GM23338 (cell line): ENCODE data around the gene FMN2. TPM values are rescaled to one million over a fixed set of nuclear protein-coding genes. Genes with fewer than 3 reads are reported as not detected.

ENCODE experiments used
- ATAC-seq: fragments of 200-7000 bp; cut with Tn5 transposase; 3 replicates; pipeline ENCODE4 v1.9.1; 2020
- DNase-seq: peaks from one replicate; pipeline ENCODE4 v3.0.0-alpha.2; 2015; ENCODE audit warnings: low spot score
- H2AFZ ChIP-seq: fragments of 200-600 bp; sonication (generic); 2 replicates; pipeline ENCODE4 v1.8.0; 2016; ENCODE audit warnings: antibody characterized with exemption, mild to moderate bottlenecking, moderate library complexity
- H3F3A ChIP-seq: fragments of 200-600 bp; sonication (generic); replicated peaks from 2 replicates; pipeline ENCODE4 v1.8.0; 2017; ENCODE audit warnings: antibody characterized with exemption, mixed run types, low read depth
- H3K27ac ChIP-seq: fragments of 200-600 bp; sonication (generic); 2 replicates; pipeline ENCODE4 v1.6.1; 2016; ENCODE audit warnings: low read depth
- H3K27me3 ChIP-seq: fragments of 200-600 bp; sonication (generic); 2 replicates; pipeline ENCODE4 v1.8.0; 2016; ENCODE audit warnings: mild to moderate bottlenecking, mixed run types, moderate library complexity; ENCODE audit not compliant: insufficient read depth
- H3K36me3 ChIP-seq: fragments of 200-600 bp; sonication (generic); 2 replicates; pipeline ENCODE4 v1.8.0; 2016; ENCODE audit warnings: mild to moderate bottlenecking; ENCODE audit not compliant: insufficient read depth
- H3K4me1 ChIP-seq: fragments of 200-600 bp; sonication (generic); 2 replicates; pipeline ENCODE4 v1.8.0; 2016; ENCODE audit warnings: mild to moderate bottlenecking, moderate library complexity; ENCODE audit not compliant: insufficient read depth
- H3K4me2 ChIP-seq: fragments of 200-600 bp; sonication (generic); 2 replicates; pipeline ENCODE4 v1.7.1; 2017; ENCODE audit warnings: mixed run types
- H3K4me3 ChIP-seq: fragments of 200-600 bp; sonication (generic); 2 replicates; pipeline ENCODE4 v1.6.1; 2016; ENCODE audit warnings: mixed run types
- H3K79me2 ChIP-seq: fragments of 200-600 bp; sonication (generic); replicated peaks from 2 replicates; pipeline ENCODE4 v1.8.0; 2017; ENCODE audit warnings: mild to moderate bottlenecking; ENCODE audit not compliant: insufficient read depth
- H3K9me2 ChIP-seq: fragments of 200-600 bp; sonication (generic); 2 replicates; pipeline ENCODE4 v1.8.0; 2017; ENCODE audit not compliant: insufficient read depth
- H4K20me1 ChIP-seq: fragments of 200-600 bp; sonication (generic); replicated peaks from 2 replicates; pipeline ENCODE4 v1.8.0; 2017; ENCODE audit warnings: mild to moderate bottlenecking; ENCODE audit not compliant: insufficient read depth
- H3K27ac Mint-ChIP-seq: 2 replicates; pipeline ENCODE4 v1.8.0; 2020; ENCODE audit warnings: inconsistent platforms, mild to moderate bottlenecking, moderate library complexity, mixed read lengths
- H3K27me3 Mint-ChIP-seq: 3 replicates; pipeline ENCODE4 v1.8.0; 2022; ENCODE audit warnings: low read depth, mild to moderate bottlenecking, moderate library complexity, mixed read lengths, inconsistent platforms; ENCODE audit not compliant: insufficient read depth, poor library complexity
- H3K36me3 Mint-ChIP-seq: 3 replicates; pipeline ENCODE4 v1.8.0; 2021; ENCODE audit warnings: low read depth, mild to moderate bottlenecking, inconsistent platforms, moderate library complexity, mixed read lengths
- H3K4me1 Mint-ChIP-seq: 3 replicates; pipeline ENCODE4 v1.8.0; 2020; ENCODE audit warnings: mild to moderate bottlenecking, inconsistent platforms, mixed read lengths
- H3K4me3 Mint-ChIP-seq: 3 replicates; pipeline ENCODE4 v1.8.0; 2021; ENCODE audit warnings: moderate library complexity, mild to moderate bottlenecking, inconsistent platforms, mixed read lengths
- H3K9me3 Mint-ChIP-seq: 3 replicates; pipeline ENCODE4 v1.8.0; 2020; ENCODE audit warnings: moderate library complexity, mild to moderate bottlenecking, inconsistent platforms, mixed read lengths
- CREB1 ChIP-seq: fragments of 250-450 bp; sonication (Bioruptor Pico); IDR thresholded peaks from 2 replicates; pipeline ENCODE4 v1.5.0; 2020; ENCODE audit warnings: low read depth, mild to moderate bottlenecking, moderate library complexity
- CTCF ChIP-seq, 2 experiments: fragments of 200-600 bp in 1 of 2; sonication (generic) in 1 of 2; conservative IDR thresholded peaks; 2 replicates each; pipeline versions ENCODE4 v1.5.1 to v1.6.1; 2016 to 2017; ENCODE audit warnings: antibody characterized with exemption in 2 of 2, low read depth in 2 of 2, mild to moderate bottlenecking in 2 of 2, moderate library complexity in 1 of 2
- ETS1 ChIP-seq: IDR thresholded peaks from 2 replicates; pipeline ENCODE4 v1.6.1; 2016; ENCODE audit warnings: antibody characterized with exemption
- NANOG ChIP-seq: IDR thresholded peaks from 2 replicates; pipeline ENCODE4 v1.6.1; 2016; ENCODE audit warnings: antibody characterized with exemption, borderline replicate concordance
- POLR2AphosphoS5 ChIP-seq: IDR thresholded peaks from 2 replicates; pipeline ENCODE4 v1.6.1; 2016; ENCODE audit warnings: antibody characterized with exemption, low read depth
- REST ChIP-seq: IDR thresholded peaks from one replicate; pipeline ENCODE4 v1.6.1; 2018; ENCODE audit warnings: antibody characterized with exemption; ENCODE audit not compliant: unreplicated experiment
- STAT1 ChIP-seq: IDR thresholded peaks from one replicate; pipeline ENCODE4 v1.6.1; 2016; ENCODE audit warnings: antibody characterized with exemption; ENCODE audit not compliant: unreplicated experiment
- ZNF114 ChIP-seq: fragments of 250-450 bp; sonication (Bioruptor Pico); IDR thresholded peaks from 2 replicates; pipeline ENCODE4 v1.5.0; 2020; ENCODE audit warnings: mild to moderate bottlenecking, moderate library complexity
- ZNF331 ChIP-seq: fragments of 250-450 bp; sonication (Bioruptor Pico); IDR thresholded peaks from 2 replicates; pipeline ENCODE4 v1.5.0; 2020; ENCODE audit warnings: low read depth, mild to moderate bottlenecking, moderate library complexity
- polyA plus RNA-seq: library from polyadenylated mRNA; unstranded; fragments of >200 nt; fragmentation: Nextera tagmentation; extraction: Ambion mirVana; gene quantifications from 2 replicates; pipeline ENCODE4 v1.2.1, GENCODE V29; 2016
- total RNA-seq: library from RNA; depleted of rRNA; stranded (reverse); fragments of >200 nt; shearing (Covaris generic); gene quantifications from 2 replicates; pipeline ENCODE4 v1.2.3, GENCODE V29; 2014

Gene FMN2
- total and polyA plus RNA-seq, 2 experiments from 2014 or later, result 1.5 to 2.5 TPM

GRCh38 chr1:240155605-240156004 lies 63.9 kb downstream of the FMN2 start (continued):
- no peak for TF ChIP-seq REST

GRCh38 chr1:240164742-240165141 lies 73.1 kb downstream of the FMN2 start:
- H3K4me1 ChIP-seq, result no peaks in the 10 kb centered on the region
- H2AFZ ChIP-seq, result no peak overlapping the region
- Mint-ChIP-seq H3K9me3 (peaks cover 12% of the 10 kb centered on the region; the same call in 2 of the 3 replicates), H3K4me3 (no peak overlapping the region), H3K27me3 (no peaks in the 10 kb centered on the region), H3K27ac (no peak overlapping the region), H3K36me3 (no peaks in the 10 kb centered on the region; the same call in 1 of the 3 replicates), H3K4me1 (no peaks in the 10 kb centered on the region)
- TF ChIP-seq ETS1 (no peak), CREB1 (CRISPR knock-in tag) (no peak), STAT1 (no peak), POLR2AphosphoS5 (no peak), NANOG (no peak), ZNF114 (CRISPR knock-in tag) (no peak), ZNF331 (CRISPR knock-in tag) (no peak), CTCF (conservative IDR thresholded peaks at IDR 0.05; ENCODE audit: low read depth in 2 of 2) (no peak)
- no peaks in the 10 kb centered on the region for H3K36me3 ChIP-seq
- H3K27ac ChIP-seq, result no peak overlapping the region
- no peaks in the 10 kb centered on the region for H3F3A ChIP-seq
- no peaks in the 10 kb centered on the region for H4K20me1 ChIP-seq
- no peaks in the 10 kb centered on the region for H3K9me2 ChIP-seq
- no peak overlapping the region for H3K4me3 ChIP-seq
- H3K4me2 ChIP-seq, result no peak overlapping the region
- H3K27me3 ChIP-seq, result no peaks in the 10 kb centered on the region
- ATAC-seq, result no peak
- no peaks in the 10 kb centered on the region; the same call in 1 of the 2 replicates for H3K79me2 ChIP-seq
- no peak for DNase-seq
